ENCODE results near the gene SHLD2.
"Not testable (repeated sequence)": the region's sequence is repeated elsewhere in the genome, so short reads cannot be mapped to it uniquely, and the experiment has no call there.

Gene SHLD2

GRCh38 chr10:87142230-87143108 lies 47.5 kb downstream of the SHLD2 start:
- not testable (repeated sequence) for DNase-seq (ENCODE audit: low read depth)

DNA sequence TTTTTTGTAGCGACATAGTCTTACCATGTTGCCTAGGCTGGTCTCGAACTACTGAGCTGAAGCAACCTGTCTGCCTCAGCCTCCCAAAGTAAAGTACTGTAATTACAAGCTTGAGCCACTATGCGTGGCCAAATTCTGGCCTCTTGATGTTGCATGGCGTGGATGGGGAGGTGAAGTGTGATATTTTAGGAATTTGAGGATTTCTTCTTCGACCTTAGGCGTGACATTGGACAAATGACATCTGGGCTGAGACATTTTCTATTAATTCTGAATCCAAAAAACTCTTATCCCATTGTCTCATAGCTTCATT lies 48.1 kb downstream of the SHLD2 start:
- DNase-seq (ENCODE audit: low read depth), result not testable (repeated sequence)

DNA sequence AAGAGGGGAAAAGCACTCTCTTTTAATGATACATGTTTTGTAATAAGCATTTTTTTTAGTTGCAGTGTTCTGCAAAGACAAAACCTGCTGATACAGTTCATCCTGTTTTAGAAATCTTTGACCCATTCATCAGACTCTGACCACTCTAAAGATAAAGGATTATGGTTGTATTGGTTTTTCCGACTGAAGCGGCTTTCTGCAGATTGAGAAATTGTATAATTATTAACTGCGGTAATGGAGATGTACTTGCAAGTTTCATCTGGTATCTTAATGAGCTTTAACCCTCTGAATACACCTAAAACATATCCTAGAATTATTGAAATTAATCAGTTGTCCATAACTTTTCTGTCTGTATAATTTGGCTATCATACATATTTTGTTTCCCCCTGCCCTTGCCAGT lies 50.6 kb downstream of the SHLD2 start:
- DNase-seq (ENCODE audit: low read depth), result not testable (repeated sequence)

DNA sequence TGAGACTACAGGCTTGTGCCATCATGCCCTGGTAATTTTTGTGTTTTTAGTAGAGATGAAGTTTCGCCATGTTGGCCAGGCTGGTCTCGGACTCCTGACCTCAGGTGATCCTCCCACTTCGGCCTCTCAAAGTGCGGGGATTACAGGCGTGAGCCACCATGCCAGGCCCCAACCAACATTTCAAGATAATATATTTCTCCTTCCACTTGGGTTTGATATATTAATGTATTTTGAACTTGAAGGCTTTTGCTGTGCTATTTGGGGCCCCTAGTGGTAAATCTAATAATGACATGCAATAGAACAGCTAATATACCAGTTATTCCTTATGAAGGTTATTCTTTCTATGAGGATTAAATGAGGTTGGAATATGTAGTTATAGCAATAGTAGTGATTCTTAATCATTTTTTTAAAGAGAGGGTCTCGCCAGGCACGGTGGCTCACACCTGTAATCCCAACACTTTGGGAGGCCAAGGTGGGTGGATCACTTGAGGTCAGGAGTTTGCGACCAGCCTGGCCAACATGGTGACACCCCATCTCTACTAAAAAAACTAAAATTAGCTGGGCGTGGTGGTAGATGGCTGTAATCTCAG lies 54.1 kb downstream of the SHLD2 start:
- not testable (repeated sequence) for DNase-seq (ENCODE audit: low read depth)

DNA sequence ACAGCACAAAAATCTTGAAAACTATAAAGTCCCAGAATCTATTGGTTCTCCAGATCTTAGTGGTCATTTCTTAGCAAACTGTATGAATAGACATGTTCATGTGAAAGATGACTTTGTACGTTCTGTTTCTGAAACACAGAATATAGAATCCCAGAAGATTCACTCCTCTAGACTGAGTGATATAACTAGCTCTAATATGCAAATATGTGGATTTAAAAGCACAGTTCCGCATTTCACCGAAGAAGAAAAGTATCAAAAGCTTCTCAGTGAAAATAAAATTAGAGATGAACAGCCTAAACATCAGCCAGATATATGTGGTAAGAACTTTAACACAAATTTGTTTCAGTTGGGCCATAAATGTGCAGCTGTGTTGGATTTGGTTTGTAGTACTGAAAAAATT lies 56.5 kb downstream of the SHLD2 start:
- DNase-seq (ENCODE audit: low read depth), result not testable (repeated sequence)

DNA sequence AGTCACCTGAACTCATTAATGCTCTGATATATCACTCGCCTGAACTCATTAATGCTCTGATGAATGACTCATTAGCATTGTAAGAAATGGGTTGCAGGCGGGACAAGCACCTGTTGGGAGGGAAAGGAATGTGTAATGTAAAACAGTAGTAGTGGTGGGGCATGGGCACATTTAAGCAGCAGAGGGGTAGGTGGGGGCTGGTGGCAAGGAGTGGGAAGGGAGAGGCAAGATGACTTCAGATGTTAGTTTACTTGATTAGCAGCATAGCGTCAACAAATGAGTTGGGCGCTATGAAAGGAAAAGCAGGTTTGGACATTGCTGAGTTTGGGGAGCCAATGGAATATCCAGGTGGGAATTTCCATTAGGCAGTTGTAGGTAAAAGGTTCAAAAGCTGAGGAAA lies 61.8 kb downstream of the SHLD2 start:
- not testable (repeated sequence) for DNase-seq (ENCODE audit: low read depth)

GRCh38 chr10:87157821-87158220 lies 62.8 kb downstream of the SHLD2 start:
- DNase-seq (ENCODE audit: low read depth), result not testable (repeated sequence)

DNA sequence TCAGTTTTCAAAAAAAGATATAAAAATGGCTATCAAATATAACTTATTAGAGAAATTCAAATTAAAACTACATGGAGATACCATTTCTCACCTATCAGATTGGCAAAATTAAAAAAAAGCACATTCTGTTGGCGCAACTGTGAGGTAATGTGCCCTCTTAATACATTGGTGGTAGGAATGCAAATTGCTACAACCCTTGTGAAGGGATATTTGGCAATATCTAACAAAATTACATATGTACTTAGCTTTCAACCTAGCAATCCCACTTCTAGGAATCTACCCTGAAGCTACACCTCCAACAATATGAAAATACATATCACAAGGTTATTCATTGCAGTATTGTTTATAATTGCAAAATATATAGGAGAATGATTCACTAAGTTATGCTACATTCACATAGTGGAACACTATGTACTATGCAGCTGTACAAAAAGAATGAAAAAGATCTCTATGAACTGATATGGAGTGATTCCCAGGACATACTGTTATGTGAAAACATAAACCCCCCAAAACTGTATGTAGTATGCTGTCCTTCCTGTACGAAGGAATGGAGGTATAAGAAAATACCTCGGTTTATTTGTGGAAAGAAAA lies 67.8 kb downstream of the SHLD2 start:
- not testable (repeated sequence) for DNase-seq (ENCODE audit: low read depth)

- not testable (repeated sequence) for DNase-seq (ENCODE audit: low read depth)
Observed at GRCh38 chr10:87163414-87163813, 68.4 kb downstream of the SHLD2 start.

DNA sequence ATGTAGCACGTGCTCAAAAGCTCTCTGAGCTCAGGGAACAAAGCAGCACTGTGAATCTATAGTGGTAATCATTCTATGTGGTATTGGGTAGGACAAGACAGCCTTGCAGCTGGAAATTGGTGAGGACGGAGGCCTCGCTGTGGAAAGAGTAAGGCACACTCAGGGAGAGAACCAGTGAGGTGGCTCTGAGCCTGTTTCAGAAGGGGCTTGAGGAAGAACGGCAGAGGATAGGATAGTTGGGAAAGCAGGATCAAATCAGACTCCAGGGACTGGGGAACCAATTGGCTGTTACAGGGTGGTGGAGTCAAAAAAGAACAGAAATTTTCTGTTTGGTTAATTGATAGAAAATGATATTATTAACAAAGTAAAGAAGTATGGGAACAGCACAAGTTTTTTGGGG lies 74.9 kb downstream of the SHLD2 start:
- DNase-seq (ENCODE audit: low read depth), result not testable (repeated sequence)

DNA sequence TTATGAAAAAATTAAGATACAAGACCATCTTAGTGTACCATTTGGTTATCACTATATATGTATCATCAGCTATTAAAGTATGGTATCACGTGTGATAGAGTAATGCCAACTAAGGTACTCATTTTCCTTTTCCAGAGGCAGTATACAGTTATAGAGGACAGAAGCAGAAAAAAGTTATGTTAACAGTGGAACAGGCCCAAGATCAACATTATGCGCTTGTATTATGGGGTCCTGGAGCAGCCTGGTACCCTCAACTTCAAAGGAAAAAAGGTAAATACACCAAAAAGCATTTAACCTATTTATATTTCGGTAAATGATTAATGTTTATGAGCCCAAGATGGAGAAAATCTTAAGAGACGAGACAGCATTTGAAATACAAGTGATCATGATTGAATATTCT lies 75.7 kb downstream of the SHLD2 start:
- not testable (repeated sequence) for DNase-seq (ENCODE audit: low read depth)

DNA sequence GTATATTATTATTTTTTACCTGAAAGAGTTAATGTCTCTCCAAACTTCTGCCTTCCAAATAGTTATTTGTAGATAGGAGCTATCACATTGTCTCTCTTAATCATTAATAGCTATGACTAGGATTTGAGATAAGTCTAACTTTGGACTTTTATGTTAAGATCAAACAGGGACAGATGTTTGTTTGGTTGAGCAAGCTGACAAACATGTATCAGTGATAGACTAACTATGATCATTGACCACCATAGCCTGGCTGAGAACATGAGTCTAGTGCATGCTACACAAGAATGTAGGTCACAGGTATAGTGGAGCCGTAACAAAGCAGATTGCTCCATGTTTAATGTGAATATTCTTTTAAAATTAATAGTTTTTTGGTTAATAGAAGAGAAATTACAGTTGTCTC lies 76.7 kb downstream of the SHLD2 start:
- not testable (repeated sequence) for DNase-seq (ENCODE audit: low read depth)

DNA sequence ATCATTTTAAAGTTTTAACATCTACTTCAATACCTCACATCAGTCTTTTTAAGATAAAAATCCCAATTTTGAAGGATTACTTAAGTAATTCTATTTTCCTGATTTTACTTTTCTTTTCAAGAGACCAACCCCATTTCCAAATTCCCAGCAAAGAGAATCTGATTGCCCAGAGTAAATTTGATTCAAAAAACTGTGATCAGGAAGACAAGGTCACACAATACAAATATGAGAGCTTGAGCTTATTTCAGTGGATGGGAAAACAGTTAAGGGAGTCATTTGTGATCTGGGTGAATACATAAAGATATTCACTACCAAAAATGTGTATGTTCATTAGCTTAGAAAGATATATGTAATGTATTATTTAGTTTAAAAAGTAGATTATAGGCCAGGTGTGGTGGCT lies 77.2 kb downstream of the SHLD2 start:
- not testable (repeated sequence) for DNase-seq (ENCODE audit: low read depth)

DNA sequence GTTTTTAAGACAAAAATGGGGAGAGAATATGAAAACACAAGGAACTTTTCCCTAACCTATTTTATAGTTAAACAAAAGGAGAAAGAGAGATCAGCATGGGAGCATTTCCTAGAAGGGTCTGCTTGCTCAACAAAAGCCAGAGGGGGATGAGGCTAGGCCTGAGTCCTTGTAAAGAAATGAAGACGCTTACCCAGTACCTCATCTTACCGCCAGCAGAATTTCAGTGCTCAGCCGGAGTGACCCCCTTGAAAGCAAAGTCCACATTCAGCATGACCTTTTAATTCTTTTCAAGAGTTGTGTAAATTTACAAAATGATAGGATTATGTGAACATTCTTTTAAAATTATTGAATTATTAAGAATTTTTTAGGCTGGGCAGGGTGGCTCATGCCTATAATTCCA lies 82.6 kb downstream of the SHLD2 start:
- not testable (repeated sequence) for DNase-seq (ENCODE audit: low read depth)

DNA sequence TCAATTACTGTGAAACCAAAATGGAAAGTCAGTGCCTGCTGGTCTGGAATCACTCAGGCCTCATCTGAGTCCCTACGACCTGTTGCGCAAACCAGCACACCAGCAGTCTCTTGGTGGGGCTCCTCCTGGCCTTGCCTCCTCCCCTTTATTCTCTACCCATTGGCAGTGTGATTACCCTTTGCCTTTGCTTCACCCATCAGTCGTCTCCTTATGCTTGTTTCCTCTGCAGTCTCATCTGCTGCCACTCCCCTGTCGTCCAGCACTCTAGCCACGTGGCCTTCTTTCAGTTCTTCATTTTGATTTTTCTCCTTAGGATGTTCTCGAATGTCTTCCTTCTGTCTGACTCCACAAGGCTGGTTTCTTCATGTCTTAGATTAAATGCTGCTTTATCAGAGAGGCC lies 89.4 kb downstream of the SHLD2 start:
- not testable (repeated sequence) for DNase-seq (ENCODE audit: low read depth)

DNA sequence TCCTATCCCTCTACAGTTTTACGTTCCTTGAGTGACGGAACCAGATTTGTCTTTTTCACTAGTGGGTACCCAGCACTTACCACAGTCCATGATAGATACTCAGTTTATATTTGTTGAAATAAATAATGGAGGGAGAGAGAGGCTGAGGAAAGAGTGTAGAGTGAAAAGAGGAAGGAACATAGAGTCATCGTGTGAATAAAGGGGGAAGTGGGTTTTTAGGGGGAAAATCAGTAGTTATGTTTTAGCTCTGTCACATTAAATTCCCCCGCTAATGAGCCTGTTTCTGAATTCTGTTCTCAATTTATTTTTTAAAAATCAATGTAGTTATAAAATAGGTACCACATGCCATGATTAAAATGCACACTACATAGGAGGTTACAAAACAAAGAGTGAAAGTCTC lies 91.0 kb downstream of the SHLD2 start:
- not testable (repeated sequence) for DNase-seq (ENCODE audit: low read depth)

DNA sequence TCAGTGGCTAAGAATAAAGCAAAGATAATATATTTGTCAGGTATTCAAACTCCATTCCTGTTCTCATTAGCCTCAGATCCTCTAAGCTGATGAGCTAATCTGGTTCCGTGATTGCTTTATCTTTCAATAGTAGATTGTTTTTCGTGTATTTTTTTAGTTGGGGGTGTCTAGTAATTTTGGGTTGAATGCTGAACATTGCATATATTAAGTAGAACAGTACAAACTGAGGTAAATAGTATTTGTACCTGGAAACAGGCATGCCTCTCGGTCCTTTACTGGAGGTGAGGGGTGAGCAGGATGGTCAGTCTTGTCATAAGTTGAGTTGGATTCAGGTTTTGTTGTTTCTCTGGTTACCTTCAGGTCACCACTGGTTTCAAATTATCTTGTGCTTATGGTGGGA lies 92.6 kb downstream of the SHLD2 start:
- not testable (repeated sequence) for DNase-seq (ENCODE audit: low read depth)

DNA sequence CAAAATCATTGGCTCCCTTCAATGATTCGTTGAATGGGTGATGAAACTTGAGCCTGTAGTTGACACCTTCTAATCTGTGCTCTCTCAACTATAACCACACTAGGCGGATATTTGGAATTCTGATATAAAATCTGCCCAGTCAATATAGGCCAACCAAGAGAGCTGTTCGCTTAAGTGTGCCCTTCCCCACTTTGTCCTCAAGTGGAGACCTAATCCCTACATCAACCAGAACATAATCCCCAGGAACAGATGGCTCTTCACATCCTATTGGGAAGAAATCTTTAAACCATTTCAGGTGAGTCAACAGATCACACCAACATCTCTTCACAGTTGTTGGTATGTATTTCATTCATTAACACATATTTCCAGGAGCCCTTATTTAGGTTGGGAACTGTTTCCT lies 96.8 kb downstream of the SHLD2 start:
- DNase-seq (ENCODE audit: low read depth), result not testable (repeated sequence)

GRCh38 chr10:87200924-87201323 lies 105.9 kb downstream of the SHLD2 start:
- DNase-seq (ENCODE audit: low read depth), result not testable (repeated sequence)

- not testable (repeated sequence) for DNase-seq (ENCODE audit: low read depth)
Observed at GRCh38 chr10:87204801-87205200, 109.8 kb downstream of the SHLD2 start.

DNA sequence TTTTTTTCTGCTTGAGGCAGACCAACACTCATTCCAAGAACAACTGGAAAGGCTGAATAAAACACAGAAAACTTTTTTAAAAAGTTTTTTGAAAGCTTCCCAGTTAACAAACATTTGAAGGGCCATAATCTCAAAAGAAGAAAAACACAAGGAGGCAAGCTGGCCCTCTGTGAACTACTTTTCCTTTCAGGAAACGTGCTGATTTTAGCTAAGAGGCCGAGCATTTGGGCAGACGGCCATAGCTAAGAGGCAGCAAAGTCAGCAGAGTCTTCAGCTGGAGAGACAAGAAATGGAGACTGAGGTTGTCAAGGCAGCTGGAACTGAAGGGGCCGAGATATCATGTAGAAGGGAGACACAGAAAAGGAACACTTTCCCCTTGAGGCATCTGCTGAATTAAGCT lies 111.9 kb downstream of the SHLD2 start:
- DNase-seq (ENCODE audit: low read depth), result not testable (repeated sequence)

- DNase-seq (ENCODE audit: low read depth), result not testable (repeated sequence)
Observed at GRCh38 chr10:87210309-87210708, 115.3 kb downstream of the SHLD2 start.

GRCh38 chr10:87211848-87212247 lies 116.8 kb downstream of the SHLD2 start:
- DNase-seq (ENCODE audit: low read depth), result not testable (repeated sequence)
